HG03521 (cell line): ENCODE data around the gene HOXB8.

Source experiments
- ATAC-seq: cut with Tn5 transposase; IDR thresholded peaks from one replicate; pipeline ENCODE4 v1.9.1; 2021; ENCODE audit warnings: mild to moderate bottlenecking, moderate library complexity; ENCODE audit not compliant: unreplicated experiment

HOXB8 gene

DNA sequence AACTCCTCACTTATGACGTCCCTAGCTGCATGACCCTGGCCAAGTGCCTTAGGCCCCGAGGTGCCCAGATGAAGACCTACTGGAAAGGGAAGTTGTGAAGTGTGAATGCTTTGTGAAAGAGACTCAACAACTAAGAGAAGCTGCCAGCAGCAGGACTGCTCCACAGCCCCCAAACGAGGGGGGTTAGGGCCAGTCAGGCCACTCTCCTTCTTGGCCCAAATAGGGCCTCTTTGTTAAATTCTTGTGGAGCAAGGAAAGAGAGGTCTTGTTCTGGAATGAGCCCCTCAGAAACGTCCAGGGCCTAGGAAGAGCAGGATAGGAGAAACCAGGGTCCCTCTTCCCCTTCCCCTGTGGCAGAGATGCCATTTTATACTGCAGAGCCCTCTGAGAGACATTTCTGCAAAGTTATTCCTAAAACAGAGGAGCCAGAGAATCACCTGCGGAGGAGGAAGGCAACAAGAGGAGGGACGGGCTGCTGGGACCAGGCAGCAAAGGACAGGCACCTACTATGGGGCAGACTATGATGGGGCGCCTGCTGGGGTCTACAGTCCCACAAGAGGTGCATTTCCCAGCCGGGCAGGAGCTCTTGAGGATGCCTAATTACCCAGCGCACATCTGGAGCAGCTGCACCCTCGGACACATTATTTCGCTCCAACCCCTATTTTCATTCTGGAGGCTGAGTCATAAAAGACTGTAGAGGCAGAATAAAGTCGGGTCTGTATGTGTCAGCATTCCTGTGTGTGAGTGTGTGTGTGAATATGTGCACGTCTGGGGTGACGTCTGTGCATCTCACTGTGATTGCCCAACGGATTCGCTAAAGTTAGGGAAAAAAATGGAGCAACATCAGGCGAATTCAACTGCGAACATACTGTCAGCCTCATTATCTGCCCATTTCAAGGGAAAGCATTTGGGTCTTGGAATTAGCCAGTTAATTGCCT lies 22.5 kb upstream of the HOXB8 start:
- ATAC-seq: no peak

- ATAC-seq: no peak
These were observed 21.3 kb upstream of the HOXB8 start for GRCh38 chr17:48636177-48637018.

DNA sequence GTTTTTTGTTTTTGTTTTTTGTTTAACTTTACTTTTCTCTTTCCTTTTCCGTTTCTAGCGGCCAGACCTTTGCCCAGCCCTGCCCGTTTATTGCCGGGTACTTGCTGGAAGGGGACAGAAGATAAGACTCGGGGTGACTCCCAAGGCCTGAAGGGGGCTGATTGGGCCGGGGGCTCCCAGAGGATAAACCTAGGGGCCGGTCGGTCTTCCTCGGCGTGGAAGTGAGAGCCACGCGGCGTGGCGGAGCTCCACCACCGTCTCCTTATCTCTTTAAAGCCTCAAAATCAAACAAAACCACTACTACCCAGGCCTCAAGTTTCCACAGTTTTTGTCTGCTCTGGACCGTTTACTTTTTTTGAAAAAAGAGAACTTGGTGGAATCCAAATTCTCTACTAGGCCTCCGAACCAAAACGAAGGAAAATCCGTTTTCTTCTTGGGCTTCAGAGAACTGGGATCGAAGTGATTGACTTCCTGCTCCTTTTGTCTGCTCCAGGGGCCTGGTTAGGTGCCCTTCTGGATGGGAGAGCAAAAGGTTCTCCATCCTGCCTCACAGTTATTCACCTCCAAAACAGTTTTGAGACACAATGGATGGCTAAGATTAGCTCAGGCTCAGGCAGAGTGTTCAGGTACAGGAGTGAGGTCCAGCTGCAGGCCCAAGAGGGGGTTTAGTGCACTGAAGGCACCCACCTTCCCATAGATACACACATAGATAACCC lies 19.6 kb upstream of the HOXB8 start:
- no peak for ATAC-seq

DNA sequence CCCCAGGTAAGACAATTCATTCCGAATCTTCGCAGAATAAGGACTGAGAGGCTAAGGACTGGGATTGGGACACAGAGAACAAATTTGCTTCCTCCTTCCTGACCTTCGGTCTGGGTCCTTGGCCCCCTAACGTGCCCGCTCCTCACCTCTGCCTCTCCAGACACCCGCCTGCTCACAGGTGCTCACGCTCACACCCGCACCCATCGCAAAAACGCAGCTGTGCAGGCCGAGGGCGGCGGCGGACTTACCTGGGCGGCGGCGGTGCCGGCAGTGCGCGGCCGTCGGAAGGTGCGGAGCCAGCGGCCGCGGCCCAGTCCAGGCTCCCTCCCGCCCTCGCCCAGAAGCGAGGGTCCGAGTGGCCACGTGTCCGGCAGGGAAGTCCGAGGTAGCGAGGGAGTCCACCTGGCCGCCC lies 18.2 kb upstream of the HOXB8 start:
- no peak for ATAC-seq

GRCh38 chr17:48632579-48633265 lies 17.6 kb upstream of the HOXB8 start:
- no peak for ATAC-seq

DNA sequence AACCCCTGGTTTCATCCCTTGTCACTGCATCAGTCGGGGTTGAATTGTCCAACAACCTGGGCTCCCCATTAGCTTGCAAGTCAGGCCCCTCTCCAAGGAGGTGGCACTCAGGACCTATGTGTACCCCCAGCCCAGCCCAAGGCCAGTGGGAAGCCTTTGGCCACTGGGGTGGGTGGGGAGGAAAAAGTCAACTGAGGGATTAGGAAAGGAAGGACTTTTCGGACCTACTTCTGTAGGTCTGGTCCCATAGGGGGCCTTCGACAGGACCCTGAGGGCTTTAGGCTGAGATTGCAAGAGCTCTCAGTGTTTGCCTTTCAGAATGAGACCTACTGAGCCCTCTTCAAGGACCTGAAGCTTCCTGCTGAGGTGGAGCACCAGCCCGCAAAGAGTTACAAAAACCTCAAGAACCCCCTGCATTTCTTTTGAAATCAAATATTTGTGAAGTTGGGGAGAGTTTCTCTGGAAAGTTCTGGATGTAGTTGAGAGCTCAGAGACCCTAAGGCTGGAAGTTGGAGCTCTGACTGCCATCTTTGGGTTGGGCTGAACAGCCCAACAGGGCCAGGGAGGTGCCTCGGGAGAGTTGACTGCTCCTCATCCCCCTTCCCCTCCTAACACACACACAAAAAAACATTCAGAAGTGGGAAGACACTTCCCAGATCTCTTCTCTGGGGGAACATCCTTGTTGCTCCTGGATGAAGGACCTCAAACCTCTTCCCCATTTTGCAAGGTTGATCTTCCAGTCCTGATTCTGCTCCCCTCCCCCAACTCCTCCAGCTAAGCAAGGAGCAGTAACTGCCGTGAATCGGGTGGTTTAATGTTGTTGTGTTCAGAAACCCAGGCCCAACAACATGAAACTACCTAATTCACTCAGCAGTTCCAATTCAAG lies 16.8 kb upstream of the HOXB8 start:
- ATAC-seq: no peak

DNA sequence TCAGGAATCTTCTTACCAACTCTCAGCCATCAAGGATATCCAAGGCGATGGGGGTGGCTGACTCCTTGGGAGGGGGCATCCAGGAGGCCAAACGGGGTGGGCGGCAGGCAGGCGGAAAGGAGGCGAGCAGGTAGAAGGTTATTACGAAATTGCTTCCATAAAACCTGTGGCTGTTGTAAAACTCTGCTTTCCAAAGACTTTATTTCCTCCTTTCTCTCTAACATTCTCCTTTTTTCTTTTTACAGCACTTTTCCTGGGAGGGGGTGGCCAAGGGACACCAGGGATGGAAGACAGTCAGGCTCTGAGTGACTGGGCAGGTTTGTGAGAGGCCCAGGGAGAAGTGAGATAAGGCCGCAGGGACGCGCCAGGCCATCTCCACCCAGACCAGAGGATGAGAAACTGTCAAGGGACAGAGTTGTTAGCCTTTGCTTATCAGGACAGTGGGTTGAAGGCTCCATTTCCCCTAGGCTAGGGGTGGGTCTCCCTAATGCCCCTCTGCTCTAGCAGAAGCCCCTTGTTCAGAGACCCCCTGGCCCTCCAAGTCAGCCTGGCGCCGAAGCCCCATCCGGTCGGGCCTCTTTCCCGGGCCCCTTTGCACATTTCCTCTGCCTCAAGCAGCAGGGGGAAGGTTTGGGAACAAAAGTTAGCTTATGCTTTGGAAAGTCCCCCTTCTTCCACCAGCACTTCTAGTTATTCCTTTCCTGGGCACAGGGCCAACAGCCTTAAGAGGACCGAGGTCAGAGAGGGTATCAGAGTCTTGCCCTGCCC lies 16.0 kb upstream of the HOXB8 start:
- ATAC-seq: no peak

GRCh38 chr17:48630009-48630924 lies 15.2 kb upstream of the HOXB8 start:
- ATAC-seq: no peak

- no peak for ATAC-seq
These were observed 14.3 kb upstream of the HOXB8 start for GRCh38 chr17:48629411-48629759.

DNA sequence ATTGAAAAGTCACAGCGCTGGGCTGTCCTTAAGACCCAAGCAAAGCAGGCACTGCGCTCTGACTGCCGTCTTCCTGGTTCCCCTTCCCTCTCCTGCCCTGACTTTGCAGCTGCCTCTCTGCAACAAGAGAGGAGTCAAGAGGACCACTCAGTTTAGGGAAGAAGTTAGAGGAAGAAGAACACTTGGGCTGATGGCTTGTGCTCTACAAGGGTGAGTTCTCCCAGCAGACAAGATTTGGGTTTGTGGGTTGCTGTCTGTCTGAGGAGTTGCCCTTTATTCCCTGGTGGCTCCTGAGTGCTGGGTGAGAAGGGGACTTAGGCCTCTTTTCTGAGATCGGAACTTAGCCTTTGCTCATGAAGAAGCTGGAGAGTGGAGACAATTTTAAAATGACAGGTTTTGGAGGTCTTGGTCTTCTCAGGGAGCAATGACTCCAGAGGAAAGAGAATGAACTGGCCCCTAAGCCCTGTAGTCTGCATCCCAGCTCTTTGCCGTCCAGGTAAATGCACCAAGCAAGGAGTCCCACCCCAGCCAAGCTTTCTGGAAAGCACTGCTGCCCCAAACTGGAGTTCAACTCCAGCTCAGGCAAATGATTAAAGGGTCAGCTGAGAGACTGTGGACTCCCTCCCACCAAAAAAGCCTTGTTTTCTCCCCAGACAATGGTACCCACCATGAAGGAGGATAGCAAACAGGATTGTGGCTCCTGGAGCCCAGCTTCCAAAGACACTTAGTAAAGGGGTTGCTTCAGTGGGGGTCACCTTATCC lies 13.7 kb upstream of the HOXB8 start:
- no peak for ATAC-seq

DNA sequence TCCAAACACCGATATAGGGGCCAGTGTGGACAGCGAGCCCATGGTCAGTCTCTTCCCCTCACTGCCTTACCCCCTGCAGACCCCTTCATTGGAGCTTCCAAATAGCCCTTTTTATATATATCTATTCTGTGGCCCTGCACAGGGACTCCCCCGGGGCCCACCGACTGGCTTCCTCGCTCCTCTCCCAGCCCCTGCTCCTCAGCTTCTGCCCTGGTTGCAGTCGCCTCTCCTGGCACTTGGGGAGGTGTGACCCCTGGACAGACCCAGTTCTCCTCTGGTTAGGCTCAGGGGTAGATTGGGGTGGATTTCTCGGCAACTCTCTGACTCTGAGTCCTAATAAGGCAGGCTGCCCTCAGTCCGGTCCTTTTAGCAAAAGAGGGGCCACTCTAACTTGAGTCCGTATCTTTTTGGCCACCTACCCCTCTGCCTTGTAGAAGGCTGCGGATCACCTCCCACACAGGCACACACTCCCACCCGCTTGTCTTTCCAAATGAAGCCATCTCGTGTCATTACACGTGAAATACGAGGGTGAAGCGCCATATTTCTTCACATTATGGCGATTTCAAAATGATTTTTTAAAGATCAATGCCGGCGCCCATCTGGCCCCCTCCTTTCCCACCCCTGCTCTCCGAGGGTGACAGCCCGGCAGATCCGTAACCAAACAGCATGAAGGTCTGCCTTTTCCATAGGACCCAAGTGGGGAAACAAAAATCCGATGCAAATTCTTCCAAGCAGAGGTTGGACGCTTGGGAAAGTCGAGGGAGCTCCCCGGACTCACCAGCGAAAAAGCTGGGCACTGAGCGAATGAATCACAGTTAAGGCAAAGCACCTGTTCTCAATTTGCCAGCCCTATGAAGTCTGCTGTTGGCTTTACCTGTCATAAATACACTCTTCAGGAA lies 12.8 kb upstream of the HOXB8 start:
- ATAC-seq: no peak

DNA sequence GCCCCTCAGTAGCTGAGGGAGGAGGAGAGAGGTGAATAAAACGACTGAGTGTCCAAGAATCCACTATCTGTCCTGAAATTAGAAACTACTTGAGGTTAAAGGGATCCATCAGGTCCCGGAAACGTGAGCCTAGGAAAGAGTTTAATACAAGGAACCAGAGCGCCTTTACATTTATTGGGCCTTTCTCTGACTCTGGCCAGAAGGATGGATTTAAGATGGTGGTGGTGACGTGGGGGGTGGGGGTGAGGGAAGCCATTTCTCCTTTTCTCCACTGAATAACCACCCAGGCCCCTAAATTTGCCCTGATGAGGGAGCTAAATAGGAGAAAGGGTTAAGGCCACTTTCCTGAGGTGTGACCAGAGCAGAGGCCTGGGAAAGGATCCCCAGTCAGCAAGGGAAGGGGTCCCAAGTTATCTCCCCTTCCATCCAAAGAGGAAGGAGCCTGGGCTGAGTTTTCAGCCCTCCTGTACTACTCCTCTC lies 12.1 kb upstream of the HOXB8 start:
- ATAC-seq: no peak

DNA sequence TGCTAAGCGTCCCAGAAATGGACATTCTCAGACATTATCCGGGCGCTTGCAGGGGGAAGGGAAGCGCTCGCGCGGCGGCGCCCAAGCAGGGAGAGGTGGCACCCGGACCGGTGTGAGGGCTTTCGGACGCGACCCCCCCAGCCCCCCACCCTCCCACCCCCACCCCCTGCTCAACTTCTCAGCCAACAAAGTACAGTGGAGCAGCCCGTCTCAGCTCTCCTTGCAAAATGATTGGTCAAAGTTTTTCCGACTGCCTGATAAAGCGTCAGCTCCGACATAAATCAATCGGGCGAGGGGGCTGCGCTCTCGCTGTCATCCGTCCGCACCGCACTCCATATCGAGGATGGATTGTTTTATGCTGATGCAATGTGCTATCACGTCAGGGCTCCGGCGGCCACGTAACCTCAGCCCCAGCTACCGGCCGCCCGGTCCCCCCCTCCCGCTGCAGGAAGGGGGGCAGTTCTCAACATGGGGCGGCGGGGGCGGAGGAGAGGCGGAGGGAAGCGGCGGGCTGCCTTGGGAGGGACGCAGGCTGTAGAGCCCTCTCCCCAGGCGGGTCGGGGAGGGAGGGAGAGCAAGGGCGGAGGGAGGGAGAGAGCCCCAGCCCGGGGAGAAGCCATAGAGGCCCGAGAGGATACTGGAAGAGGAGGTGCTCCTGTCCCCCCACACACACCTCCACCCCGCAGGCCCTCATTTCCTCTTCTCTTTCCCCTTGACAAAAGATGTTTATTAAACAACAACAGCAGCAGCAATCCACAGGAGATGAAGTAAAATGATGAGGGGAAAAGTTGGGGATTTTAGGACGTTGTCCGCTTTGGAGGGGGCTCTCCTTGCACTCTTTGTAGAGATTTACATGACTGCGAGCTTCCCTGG lies 11.4 kb upstream of the HOXB8 start, which contains the start of gene HOXB9:
Gene HOXB9, minus strand, starts transcription at position 114 of the 873 bp plus-strand sequence. Its CDS starts 89 bp downstream, at position 25.
- no peak for ATAC-seq

DNA sequence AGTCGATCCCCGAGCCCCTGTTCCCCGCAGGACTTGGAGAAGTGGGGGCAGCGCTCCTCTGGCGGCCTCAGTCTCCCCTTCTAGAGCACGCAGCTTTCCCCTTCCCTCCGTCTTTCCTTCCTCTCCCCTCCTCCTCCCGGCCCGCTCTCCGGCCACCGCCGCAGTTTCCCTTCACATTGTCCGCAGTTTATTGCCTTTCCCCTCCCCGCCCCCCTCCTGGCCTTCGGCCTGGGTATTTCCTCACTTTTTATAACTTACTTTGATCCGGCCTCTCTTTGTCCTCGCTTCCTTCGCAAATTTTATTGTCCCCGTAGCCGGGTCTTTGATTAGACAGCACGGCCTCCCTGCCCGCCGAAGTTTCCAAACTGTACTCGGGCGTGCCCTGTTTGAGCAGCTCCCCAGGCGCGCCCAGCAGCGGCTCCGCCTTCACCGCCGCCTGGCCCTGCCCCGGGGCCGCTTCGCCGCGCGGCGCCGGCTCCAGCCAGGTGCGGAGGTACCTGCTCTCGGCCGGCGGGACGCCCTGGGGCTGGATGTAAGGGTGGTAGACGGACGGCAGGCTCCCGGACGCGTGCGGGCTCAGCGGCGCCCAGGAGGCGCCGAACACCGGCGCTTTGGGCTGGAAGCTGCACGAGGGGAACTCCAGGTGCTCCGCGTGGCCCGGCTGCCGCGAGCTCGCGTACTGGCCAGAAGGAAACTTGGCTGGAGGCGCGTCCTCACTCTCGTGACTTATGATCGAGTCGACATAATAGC lies 10.6 kb upstream of the HOXB8 start:
- no peak for ATAC-seq
